AG04450 (cell line): ENCODE data around the gene MITF. TPM values are rescaled to one million over a fixed set of nuclear protein-coding genes. Genes with fewer than 3 reads are reported as not detected.

Experiments
- CTCF ChIA-PET: fragments of 300-600, 350-600 bp; formaldehyde crosslinking; extraction: SDS; loops from one replicate; lab custom pipeline; 2022; ENCODE audit warnings: antibody characterized with exemption, inconsistent platforms; lab: Charles Lee
- POLR2A ChIA-PET: fragments of 350-600 bp; formaldehyde crosslinking; extraction: SDS; loops from one replicate; lab custom pipeline; 2021; ENCODE audit warnings: antibody characterized with exemption, inconsistent platforms; lab: Yijun Ruan, JAX
- DNase-seq: peaks from one replicate; pipeline ENCODE4 v3.0.0-alpha.2; 2011; ENCODE audit warnings: low read depth, low spot score
- H3K27ac ChIP-seq: one replicate; pipeline ENCODE4 v1.5.1; 2012; ENCODE audit warnings: low read depth, low read length, control low read depth
- H3K27me3 ChIP-seq: one replicate; pipeline ENCODE4 v1.6.0; 2012; ENCODE audit warnings: low read length; ENCODE audit not compliant: control insufficient read depth, insufficient read depth
- H3K4me3 ChIP-seq: 2 replicates; pipeline ENCODE4 v1.5.1; 2011; ENCODE audit warnings: mild to moderate bottlenecking, low read depth, low read length, control low read depth
- H3K9me3 ChIP-seq: 2 replicates; pipeline ENCODE4 v1.5.1; 2012; ENCODE audit warnings: low read length; ENCODE audit not compliant: control insufficient read depth, insufficient read depth
- polyA plus RNA-seq: library from polyadenylated mRNA; depleted of rRNA; stranded (reverse); fragments of >200 nt; gene quantifications from 2 replicates; pipeline ENCODE4 v1.2.3, GENCODE V29; 2011
- TF ChIP-seq, protein P1 (sequence below): IDR thresholded peaks from 2 replicates; pipeline ENCODE4 v1.5.1; 2011; ENCODE audit warnings: low read depth, low read length, control low read depth, inconsistent platforms

The MITF gene
- polyA plus RNA-seq, 1 experiment: 32.2 TPM

DNA sequence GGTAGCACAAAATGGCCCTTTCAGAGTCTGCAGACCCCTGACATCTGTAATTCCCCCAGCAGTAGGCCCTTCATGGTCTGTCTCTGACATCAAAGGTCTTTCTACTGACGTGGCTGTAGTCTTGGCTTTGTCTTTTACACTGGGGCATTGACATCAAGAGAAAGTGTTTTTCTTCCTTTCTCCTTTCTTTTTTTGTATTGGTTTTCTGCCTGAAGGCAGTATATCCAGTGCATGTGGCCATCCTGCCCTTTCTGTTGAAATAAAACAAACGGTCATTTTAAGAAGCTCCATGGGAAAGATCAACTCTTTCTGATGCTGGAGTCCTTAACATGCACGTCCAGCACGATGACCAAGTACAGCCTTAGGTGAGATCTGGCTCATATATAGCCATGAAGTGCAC is 153.4 kb downstream of the MITF start:
- Histone ChIP-seq H3K4me3 (no peak overlapping the region), H3K27me3 (no peaks in the 10 kb centered on the region), H3K9me3 (no peaks in the 10 kb centered on the region), H3K27ac (no peak overlapping the region)
- ChIA-PET POLR2A (no interaction called here), CTCF (interaction anchor here (1.6 kb wide), 1 partner anchor 37 kb away, joined by 4 read pairs; no protein-coding TSS in a partner anchor)
- DNase-seq: no peak
- TF ChIP-seq, protein P1, sequence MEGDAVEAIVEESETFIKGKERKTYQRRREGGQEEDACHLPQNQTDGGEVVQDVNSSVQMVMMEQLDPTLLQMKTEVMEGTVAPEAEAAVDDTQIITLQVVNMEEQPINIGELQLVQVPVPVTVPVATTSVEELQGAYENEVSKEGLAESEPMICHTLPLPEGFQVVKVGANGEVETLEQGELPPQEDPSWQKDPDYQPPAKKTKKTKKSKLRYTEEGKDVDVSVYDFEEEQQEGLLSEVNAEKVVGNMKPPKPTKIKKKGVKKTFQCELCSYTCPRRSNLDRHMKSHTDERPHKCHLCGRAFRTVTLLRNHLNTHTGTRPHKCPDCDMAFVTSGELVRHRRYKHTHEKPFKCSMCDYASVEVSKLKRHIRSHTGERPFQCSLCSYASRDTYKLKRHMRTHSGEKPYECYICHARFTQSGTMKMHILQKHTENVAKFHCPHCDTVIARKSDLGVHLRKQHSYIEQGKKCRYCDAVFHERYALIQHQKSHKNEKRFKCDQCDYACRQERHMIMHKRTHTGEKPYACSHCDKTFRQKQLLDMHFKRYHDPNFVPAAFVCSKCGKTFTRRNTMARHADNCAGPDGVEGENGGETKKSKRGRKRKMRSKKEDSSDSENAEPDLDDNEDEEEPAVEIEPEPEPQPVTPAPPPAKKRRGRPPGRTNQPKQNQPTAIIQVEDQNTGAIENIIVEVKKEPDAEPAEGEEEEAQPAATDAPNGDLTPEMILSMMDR: no peak

DNA sequence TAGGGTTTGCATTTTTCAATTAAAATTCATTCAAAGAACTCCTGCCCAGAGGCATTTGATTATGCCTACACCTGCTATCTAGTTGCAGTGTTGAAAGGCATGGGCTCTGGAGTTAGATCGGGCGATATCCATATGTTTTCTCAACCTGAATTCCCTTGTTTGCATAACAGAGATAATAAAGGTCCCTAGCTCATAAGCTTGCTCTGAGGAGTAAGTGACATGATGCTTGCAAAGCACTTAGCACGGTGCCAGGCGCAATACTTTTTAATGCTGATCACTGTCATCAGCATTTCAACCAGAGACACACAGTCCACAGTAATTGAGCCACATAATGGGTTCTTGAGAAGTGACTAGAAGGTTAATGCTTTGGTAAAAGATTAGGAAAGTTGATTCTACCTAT is 154.0 kb downstream of the MITF start:
- Histone ChIP-seq H3K4me3 (no peak overlapping the region), H3K9me3 (no peaks in the 10 kb centered on the region), H3K27me3 (no peaks in the 10 kb centered on the region), H3K27ac (no peak overlapping the region)
- no peak for DNase-seq
- CTCF ChIA-PET: interaction anchor here (1.6 kb wide), 1 partner anchor 38 kb away, joined by 4 read pairs; no protein-coding TSS in a partner anchor
- POLR2A ChIA-PET: no interaction called here
- TF ChIP-seq, protein P1: no peak

DNA sequence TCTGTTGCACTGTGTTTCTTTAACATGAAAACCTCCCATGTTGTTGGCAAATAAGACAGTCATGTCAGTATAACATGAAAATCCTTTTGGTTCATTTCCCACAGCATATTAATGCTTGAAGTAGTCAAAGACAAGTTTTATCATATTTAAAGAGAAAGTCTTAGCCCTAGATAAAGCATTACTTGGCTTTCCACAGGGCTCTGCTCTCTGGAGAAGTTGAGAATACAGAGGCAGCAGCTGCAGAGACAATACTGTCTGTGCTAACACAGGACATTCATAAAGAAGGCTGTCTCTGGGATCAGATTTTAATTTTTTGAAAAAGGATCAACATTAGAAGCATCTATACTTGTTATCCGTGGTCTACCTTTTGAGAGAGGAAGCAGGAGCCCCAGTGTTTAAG is 156.8 kb downstream of the MITF start:
- Histone ChIP-seq H3K9me3 (no peaks in the 10 kb centered on the region), H3K27ac (no peak overlapping the region), H3K27me3 (no peaks in the 10 kb centered on the region), H3K4me3 (no peak overlapping the region)
- CTCF ChIA-PET: no interaction called here
- DNase-seq: no peak
- TF ChIP-seq, protein P1: no peak
- POLR2A ChIA-PET: no interaction called here

DNA sequence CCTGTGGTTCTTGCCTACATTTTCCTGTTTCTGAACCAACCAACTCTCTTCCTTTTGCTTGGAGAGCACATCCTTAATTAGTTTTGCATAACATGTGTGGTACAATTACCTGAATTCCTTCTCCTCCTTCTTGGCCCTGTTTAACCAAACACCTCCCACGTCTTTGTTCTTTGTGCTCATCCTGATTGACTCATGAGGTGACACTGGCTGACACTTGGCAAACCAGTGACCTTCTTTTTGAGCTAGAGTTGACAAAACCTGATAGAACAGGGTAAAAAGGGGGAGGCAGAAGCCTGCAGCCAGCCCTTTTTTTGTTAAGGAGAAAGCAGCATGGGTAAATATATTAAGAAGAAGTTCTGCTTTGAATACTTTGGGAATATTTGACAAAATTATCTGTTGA is 161.1 kb downstream of the MITF start:
- DNase-seq: no peak
- Histone ChIP-seq H3K9me3 (no peaks in the 10 kb centered on the region), H3K27me3 (no peaks in the 10 kb centered on the region), H3K27ac (no peak overlapping the region), H3K4me3 (no peak overlapping the region)
- ChIA-PET POLR2A (no interaction called here), CTCF (no interaction called here)
- TF ChIP-seq, protein P1: no peak

- Histone ChIP-seq H3K27me3 (no peaks in the 10 kb centered on the region), H3K9me3 (no peaks in the 10 kb centered on the region), H3K27ac (no peak overlapping the region), H3K4me3 (no peak overlapping the region)
- TF ChIP-seq, protein P1: no peak
- ChIA-PET CTCF (interaction anchor here (0.7 kb wide), 1 partner anchor 46 kb away, joined by 3 read pairs; no protein-coding TSS in a partner anchor), POLR2A (no interaction called here)
- DNase-seq: no peak
These were observed 162.5 kb downstream of the MITF start for GRCh38 chr3:69901802-69902201.
